HG03520 (cell line): Measurements from ENCODE around the gene SYNGR3.
"Not testable (repeated sequence)": the region's sequence is repeated elsewhere in the genome, so short reads cannot be mapped to it uniquely, and the experiment has no call there.

ENCODE experiments used
- ATAC-seq: cut with Tn5 transposase; IDR thresholded peaks from one replicate; pipeline ENCODE4 v1.9.1; 2021; ENCODE audit warnings: mild to moderate bottlenecking, moderate library complexity; ENCODE audit not compliant: unreplicated experiment

Gene SYNGR3

DNA sequence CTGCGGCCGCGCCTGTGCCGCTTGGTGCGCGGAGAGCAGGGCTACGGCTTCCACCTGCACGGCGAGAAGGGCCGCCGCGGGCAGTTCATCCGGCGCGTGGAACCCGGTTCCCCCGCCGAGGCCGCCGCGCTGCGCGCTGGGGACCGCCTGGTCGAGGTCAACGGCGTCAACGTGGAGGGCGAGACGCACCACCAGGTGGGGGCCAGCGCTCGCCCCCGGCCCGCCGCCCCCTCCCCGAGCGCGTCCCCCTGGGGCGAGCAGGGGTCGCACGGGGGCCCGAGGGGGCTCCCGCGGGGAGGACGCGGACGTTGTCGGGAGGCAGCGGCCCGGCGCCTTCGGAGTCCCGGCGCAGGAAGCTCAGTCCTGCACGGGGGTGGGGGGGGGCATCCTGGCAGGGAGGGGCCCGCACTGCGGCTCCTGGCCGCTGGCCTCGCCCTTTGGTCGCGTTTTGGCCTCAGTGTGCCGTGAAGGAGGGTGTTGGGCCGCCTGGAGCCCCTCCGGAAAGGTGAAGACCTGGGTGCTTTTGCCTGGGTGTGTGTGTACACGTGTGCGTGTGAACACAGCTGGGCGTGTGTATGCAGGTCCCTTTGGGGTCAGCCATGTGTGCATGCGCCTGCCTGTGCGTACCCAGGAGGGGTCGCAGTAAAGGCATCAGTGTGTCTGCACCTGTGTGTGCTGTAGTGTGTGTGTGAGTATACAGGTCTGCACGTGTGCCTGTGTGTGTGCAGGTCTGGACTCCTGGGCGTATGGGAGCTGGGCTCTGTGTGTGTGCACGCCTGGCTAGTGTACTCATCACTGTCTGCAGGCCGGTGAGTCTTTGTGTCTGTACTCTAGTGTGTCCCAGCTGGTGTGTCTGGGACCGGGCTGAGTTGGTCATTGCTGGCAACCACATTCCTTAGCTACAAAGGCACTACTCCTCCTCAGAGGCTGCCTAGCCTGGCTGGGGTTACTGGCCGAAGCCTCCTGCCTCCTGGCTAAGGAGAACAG is 37.5 kb downstream of the SYNGR3 start:
- no peak for ATAC-seq

DNA sequence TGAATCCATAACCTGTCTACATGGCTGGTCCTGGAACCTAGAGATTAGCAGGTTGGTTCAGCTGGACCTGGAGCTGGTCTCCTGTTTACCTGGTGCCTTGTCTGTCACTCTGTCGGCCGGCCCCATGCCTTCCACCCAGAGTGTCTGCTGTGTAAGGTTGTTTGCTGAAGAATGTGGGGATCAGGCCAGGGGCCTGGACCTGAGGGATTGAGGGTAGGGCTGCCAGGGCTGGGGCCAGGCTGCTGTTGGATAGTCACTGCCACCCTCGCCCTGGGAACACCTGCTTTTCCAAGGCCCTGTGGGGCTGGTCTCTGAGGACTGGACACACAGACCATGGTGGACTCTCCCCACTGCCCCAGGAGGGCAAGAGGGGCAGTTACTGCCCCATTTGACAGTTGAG is 38.4 kb downstream of the SYNGR3 start:
- ATAC-seq, result no peak

DNA sequence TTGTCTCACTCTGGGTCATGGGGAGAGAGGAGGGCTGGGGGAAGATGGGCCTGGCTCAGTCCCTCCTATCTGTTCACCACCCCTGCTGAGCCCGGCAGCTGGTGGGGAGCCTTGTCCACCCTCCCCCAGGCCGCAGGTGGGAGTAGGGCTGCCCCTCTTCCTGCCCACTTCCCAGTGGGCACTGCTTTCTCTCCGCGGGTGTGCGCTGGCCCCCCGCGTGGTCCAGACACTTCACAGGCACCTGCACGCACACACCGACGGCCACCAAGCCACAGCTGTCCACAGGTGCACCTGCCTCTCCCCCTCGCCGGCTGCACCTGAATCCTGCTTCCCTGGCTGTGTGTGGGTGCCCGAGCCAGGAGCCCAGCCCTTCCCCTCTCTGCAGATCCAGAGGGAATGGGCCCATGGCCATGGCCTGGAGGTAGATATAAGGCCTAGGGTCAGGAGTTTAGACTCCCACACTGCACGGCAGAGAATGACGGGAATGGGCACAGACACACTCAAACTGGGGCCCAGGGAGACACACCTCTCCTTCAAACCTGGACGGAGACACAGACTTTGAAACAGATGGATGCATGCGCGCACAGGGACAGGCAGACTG is 39.0 kb downstream of the SYNGR3 start:
- no peak for ATAC-seq

GRCh38 chr16:2029350-2029749 is 39.6 kb downstream of the SYNGR3 start:
- no peak for ATAC-seq

- no peak for ATAC-seq
Measured at GRCh38 chr16:2030036-2030435, 40.3 kb downstream of the SYNGR3 start.

DNA sequence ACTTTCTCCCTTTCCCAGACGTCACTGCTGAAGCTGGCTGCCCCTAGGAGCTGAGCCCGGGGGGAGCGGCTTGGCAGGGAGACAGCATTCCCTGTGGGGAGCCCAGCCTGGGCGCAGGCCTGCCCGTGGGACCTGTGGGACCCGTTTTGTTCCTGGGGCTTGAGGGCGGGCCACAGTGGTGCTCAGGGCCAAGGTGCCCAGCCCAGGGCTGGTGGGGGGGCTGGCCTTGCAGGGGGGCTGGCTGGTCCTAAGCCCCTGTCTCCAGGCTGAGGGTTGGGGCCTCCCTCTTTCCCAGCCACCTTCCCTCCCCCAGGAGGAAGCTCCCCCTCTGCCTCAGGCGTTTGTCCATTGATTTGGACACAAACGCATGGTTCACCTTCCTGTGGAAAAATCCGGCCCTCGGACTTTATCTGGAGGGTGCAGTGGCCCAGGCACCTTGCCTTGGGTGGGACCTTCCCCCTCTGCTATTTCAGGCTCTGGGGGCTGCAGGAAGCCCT is 41.4 kb downstream of the SYNGR3 start:
- no peak for ATAC-seq

GRCh38 chr16:2032285-2033056 is 42.7 kb downstream of the SYNGR3 start:
- no peak for ATAC-seq

GRCh38 chr16:2033057-2033908 is 43.5 kb downstream of the SYNGR3 start:
- no peak for ATAC-seq

DNA sequence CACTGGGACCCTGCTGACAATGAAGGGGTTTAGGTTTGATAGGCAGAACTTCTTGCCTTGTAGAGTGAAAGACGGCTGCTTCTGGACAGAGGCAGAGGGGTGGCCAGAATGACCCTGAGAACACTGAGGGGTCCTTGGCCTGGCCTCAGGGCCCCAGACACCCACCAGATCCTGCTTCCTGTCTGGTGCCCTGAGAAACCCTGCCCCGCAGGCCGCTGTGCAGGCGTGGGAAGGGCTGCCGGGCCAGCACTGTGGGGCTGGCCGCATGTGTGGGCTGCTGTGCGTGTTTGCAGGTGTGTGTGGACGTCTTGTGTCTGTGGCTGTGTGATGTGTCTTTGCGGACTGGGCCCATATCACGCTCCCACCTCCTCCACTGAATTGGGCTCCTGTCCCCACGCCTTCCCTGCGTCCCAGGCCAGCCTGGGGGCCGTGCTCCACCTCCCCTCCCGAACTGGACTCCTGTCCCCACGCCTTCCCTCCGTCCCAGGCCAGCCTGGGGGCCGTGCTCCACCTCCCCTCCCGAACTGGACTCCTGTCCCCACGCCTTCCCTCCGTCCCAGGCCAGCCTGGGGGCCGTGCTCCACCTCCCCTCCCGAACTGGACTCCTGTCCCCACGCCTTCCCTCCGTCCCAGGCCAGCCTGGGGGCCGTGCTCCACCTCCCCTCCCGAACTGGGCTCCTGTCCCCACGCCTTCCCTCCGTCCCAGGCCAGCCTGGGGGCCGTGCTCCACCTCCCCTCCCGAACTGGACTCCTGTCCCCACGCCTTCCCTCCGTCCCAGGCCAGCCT is 44.3 kb downstream of the SYNGR3 start:
- not testable (repeated sequence) for ATAC-seq

DNA sequence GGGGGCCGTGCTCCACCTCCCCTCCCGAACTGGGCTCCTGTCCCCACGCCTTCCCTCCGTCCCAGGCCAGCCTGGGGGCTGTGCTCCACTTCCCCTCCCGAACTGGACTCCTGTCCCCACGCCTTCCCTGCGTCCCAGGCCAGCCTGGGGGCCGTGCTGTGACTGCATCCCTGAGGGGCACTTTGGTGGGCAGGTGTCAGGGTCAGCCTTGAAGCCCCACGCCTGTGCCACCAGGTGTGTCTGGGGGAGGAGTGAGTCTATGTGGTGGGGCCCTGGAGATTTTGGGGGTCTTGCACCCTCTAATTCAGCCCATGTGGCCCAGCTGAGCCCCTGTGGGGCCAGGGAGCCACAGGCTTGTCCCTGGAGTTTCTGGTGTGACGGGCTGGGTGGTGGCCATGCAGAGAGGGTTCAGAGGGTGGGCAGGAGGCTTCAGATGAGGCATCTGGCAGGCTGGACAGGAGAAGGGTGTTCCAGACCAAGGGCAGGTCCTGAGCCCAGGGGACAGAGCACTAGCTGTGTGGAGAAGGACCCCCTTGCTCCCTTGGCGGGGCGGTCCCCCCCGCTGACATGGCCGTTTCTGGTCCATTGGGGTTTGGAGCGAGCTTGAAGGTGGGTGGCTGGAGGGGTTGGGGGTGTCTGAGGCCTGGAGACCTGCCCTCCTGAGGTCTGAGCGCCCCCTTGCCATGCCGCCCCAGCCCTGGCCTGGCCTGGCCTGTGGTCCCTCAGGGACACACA is 45.1 kb downstream of the SYNGR3 start:
- ATAC-seq, result no peak

- no peak for ATAC-seq
Measured at GRCh38 chr16:2035431-2036199, 45.8 kb downstream of the SYNGR3 start.

- ATAC-seq, result no peak
Measured at GRCh38 chr16:2036200-2036966, 46.6 kb downstream of the SYNGR3 start.

DNA sequence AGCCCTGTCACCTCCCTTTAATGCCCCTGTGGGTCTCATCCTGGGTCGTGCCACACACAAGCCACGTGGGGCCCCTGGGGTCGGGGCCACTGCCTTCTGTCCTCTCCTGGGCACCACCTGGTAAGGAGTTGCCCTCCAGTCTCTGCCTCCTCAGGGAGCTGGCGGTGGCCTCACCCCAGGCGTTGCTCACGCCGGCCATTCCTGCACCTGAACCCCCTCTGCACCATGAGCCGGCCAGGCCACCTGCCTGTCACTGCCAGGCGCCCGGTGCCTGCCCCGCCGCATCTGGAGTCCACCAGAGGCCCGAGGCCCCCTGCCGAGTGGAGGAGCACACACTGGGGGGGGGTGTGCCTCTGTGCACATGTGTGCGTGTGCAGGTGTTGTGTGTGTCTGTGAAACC is 47.3 kb downstream of the SYNGR3 start:
- no peak for ATAC-seq

GRCh38 chr16:2037647-2038381 is 48.0 kb downstream of the SYNGR3 start:
- no peak for ATAC-seq

GRCh38 chr16:2038382-2039231 is 48.8 kb downstream of the SYNGR3 start:
- no peak for ATAC-seq
